ENCODE data around the gene NTNG2. TPM values are rescaled to one million over a fixed set of nuclear protein-coding genes. Genes with fewer than 3 reads are reported as not detected.

The NTNG2 gene
- total RNA-seq, 1 donor from 2014 or later: 0.98 TPM

DNA sequence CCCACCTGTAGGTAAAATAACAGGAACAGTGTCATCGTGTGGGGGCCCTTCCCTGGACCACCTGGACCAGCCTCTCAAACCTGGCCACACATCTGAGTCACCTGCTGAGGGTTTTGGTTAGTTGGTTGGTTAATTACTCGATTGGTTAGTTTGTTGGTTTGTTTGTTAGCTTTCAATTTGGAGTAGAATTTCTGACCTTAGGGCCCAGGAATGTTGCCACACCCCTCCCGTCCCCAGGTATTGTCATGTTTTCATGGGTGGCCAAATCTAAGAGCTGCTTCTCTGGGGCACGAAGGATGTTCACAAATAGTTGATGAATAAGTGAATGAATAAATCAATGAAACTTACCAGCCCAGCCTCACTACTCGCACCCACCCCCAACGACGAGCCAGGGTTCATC, 21.9 kb downstream of the NTNG2 start:
- H3K36me3 ChIP-seq: no peaks in the 10 kb centered on the region
- no peaks in the 10 kb centered on the region for H3K4me1 ChIP-seq
- intact Hi-C loops (cut with DNase I): no loop called here
- H3K9me3 ChIP-seq: no peaks in the 10 kb centered on the region
- no peak for DNase-seq (ENCODE audit: extremely low spot score in 2 of 2)
- H3K27ac ChIP-seq: no peak overlapping the region
- no peaks in the 10 kb centered on the region for H3K27me3 ChIP-seq
- TF ChIP-seq, protein P1, sequence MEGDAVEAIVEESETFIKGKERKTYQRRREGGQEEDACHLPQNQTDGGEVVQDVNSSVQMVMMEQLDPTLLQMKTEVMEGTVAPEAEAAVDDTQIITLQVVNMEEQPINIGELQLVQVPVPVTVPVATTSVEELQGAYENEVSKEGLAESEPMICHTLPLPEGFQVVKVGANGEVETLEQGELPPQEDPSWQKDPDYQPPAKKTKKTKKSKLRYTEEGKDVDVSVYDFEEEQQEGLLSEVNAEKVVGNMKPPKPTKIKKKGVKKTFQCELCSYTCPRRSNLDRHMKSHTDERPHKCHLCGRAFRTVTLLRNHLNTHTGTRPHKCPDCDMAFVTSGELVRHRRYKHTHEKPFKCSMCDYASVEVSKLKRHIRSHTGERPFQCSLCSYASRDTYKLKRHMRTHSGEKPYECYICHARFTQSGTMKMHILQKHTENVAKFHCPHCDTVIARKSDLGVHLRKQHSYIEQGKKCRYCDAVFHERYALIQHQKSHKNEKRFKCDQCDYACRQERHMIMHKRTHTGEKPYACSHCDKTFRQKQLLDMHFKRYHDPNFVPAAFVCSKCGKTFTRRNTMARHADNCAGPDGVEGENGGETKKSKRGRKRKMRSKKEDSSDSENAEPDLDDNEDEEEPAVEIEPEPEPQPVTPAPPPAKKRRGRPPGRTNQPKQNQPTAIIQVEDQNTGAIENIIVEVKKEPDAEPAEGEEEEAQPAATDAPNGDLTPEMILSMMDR (IDR thresholded peaks at IDR 0.05): no peak
- TF ChIP-seq POLR2AphosphoS5 (IDR thresholded peaks at IDR 0.05; ENCODE audit: insufficient read depth in 1 of 2, low read depth in 1 of 2): no peak
- TF ChIP-seq POLR2A (IDR thresholded peaks at IDR 0.05): no peak
- no peak overlapping the region for H3K4me3 ChIP-seq

DNA sequence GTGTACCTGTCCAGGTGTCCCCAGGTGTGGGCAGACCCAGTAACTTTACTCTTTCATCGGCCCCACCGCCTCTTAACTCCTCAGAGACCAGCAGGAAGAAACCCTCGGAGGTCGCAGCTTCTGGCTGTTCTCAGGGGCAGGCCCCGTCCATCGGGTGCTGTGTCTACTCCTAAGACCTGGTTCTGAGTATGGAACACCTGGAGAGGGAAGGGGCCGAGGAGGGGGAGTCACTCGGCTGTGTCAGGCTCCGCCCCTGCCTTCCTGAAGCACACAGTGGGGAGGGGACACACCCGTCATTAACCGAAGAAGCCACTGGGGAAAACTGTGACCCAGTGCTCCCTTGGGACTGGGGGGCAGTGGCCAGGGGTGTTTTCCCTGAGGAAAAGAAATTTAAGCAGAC, 22.3 kb downstream of the NTNG2 start:
- no peaks in the 10 kb centered on the region for H3K27me3 ChIP-seq
- intact Hi-C loops (cut with DNase I): no loop called here
- no peaks in the 10 kb centered on the region for H3K9me3 ChIP-seq
- no peak overlapping the region for H3K4me3 ChIP-seq
- DNase-seq (ENCODE audit: extremely low spot score in 2 of 2): no peak
- H3K27ac ChIP-seq: no peak overlapping the region
- TF ChIP-seq POLR2A (IDR thresholded peaks at IDR 0.05) (no peak), POLR2AphosphoS5 (IDR thresholded peaks at IDR 0.05; ENCODE audit: insufficient read depth in 1 of 2, low read depth in 1 of 2) (no peak)
- TF ChIP-seq, protein P1 (IDR thresholded peaks at IDR 0.05): no peak
- no peaks in the 10 kb centered on the region for H3K36me3 ChIP-seq
- H3K4me1 ChIP-seq: no peaks in the 10 kb centered on the region

DNA sequence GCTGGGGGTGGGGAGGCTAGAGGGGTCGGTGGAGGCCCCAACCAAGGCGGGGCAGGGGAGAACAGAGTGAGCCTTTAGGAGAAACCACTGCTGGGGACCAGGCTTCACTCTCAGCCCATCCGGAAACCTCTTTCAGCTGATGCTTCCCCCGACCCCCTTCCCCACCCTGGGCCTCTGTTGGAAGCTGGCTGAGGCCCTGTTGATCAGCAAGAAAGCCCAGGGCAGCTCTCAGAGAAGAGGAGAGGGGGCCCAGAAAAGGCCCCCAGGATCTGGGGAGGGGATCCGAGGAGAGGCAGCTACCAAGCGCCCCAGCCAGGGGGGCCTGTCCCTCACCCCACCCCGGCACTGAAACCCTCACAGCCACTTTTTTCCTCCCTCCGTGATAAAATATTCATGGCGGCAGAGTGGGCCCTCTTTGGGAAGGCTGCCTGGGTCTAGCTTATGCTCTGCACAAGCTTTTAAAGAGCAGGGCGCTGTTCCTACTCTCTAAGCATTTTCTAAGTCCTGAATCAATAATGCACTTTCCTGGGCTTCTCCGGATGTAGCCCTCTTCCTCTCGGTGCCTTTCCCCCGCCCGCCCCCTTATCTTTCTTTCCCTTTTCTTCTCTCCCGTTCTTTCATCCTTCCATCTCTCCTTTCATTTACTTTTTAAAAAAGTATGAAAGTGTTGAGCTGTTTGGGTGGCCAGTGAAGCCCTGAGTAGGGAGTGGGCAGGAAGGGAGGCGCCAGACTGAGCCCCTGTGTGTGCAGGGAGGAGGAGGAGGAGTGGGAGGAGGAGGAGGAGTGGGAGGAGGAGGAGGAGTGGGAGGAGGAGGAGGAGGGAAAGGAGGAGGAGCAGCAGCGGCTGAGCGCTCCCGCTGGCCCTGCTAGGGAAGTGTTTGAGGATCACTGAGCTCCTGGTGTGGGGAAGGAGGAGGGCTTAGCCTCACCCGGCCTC, 23.5 kb downstream of the NTNG2 start:
- H3K36me3 ChIP-seq: no peaks in the 10 kb centered on the region
- no peaks in the 10 kb centered on the region for H3K27me3 ChIP-seq
- no peak for TF ChIP-seq POLR2AphosphoS5 (IDR thresholded peaks at IDR 0.05; ENCODE audit: insufficient read depth in 1 of 2, low read depth in 1 of 2)
- TF ChIP-seq POLR2A (IDR thresholded peaks at IDR 0.05): no peak
- TF ChIP-seq, protein P1 (IDR thresholded peaks at IDR 0.05): no peak
- intact Hi-C loops (cut with DNase I): no loop called here
- DNase-seq (ENCODE audit: extremely low spot score in 2 of 2): no peak
- no peak overlapping the region for H3K4me3 ChIP-seq
- H3K27ac ChIP-seq: no peak overlapping the region
- no peaks in the 10 kb centered on the region for H3K4me1 ChIP-seq
- no peaks in the 10 kb centered on the region for H3K9me3 ChIP-seq

DNA sequence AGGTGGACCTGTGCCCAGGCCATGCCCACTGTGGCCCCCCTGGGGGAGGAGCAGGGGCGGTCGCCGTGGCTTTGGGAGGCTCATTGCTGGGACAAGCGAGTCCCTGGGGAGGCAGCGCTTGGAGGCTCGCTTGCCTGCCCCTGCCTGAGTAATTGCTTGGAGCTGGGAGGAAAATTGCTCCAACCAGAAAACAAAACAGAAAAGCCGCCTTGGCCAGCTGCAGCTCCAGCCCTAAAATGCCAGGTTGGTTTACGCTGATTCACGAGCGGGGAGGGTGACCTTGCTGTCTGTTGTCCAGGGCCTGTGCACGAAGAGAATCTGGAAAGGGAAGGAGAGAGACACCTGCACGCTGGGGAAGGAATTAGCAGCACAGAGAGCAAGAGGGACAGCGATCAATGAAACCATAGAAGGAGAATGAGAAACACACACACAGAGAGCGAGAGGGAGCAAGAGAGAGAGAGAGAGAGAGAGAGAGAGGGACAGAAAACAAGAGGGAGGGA, 25.3 kb downstream of the NTNG2 start:
- intact Hi-C loops (cut with DNase I): no loop called here
- Histone ChIP-seq H3K9me3 (no peaks in the 10 kb centered on the region), H3K4me1 (no peaks in the 10 kb centered on the region), H3K4me3 (no peak overlapping the region), H3K27me3 (no peaks in the 10 kb centered on the region), H3K27ac (no peak overlapping the region), H3K36me3 (no peaks in the 10 kb centered on the region)
- TF ChIP-seq, protein P1 (IDR thresholded peaks at IDR 0.05): no peak
- TF ChIP-seq POLR2AphosphoS5 (IDR thresholded peaks at IDR 0.05; ENCODE audit: insufficient read depth in 1 of 2, low read depth in 1 of 2) (no peak), POLR2A (IDR thresholded peaks at IDR 0.05) (no peak)
- DNase-seq (ENCODE audit: extremely low spot score in 2 of 2): no peak

DNA sequence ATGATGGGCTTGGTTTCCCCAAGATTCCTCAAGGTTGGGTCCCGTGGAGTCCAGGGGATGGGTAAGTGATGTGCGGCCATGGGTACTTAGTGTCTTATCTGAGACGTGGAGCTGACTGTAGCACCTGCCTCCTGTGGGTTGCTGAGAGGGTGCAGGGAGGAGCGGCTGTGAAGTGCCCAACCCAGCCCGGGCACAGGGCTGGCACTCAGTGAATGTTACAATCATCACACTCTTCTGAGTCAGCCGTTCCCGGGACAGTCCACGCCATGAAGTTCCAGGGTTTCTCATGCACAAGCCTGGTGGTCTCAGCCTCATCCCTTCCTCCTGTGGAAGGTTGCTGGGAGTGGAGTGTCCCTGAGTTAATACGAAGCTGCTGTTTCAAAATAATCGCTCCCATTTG, 29.1 kb downstream of the NTNG2 start:
- Histone ChIP-seq H3K27me3 (no peaks in the 10 kb centered on the region), H3K4me1 (no peaks in the 10 kb centered on the region), H3K9me3 (no peaks in the 10 kb centered on the region), H3K27ac (no peak overlapping the region), H3K4me3 (no peak overlapping the region), H3K36me3 (no peaks in the 10 kb centered on the region)
- TF ChIP-seq POLR2AphosphoS5 (IDR thresholded peaks at IDR 0.05; ENCODE audit: insufficient read depth in 1 of 2, low read depth in 1 of 2) (no peak), POLR2A (IDR thresholded peaks at IDR 0.05) (no peak)
- TF ChIP-seq, protein P1 (IDR thresholded peaks at IDR 0.05): no peak
- intact Hi-C loops (cut with DNase I): no loop called here
- DNase-seq (ENCODE audit: extremely low spot score in 2 of 2): no peak

All from vagina (tissue), 2 donors.